Endothelial cell (in vitro differentiated cells): ENCODE measurements around the gene ZSWIM8. TPM values are rescaled to one million over a fixed set of nuclear protein-coding genes. Genes with fewer than 3 reads are reported as not detected.

Experiments
- DNase-seq: peaks from one replicate; pipeline ENCODE4 v3.0.0; 2021; ENCODE audit warnings: low spot score
- H3K27ac Mint-ChIP-seq: one replicate; pipeline ENCODE4 v1.8.0; 2021; ENCODE audit warnings: mixed read lengths, inconsistent platforms; ENCODE audit not compliant: unreplicated experiment
- H3K27me3 Mint-ChIP-seq: one replicate; pipeline ENCODE4 v1.8.0; 2021; ENCODE audit warnings: mild to moderate bottlenecking, moderate library complexity, mixed read lengths, inconsistent platforms; ENCODE audit not compliant: unreplicated experiment
- H3K36me3 Mint-ChIP-seq: one replicate; pipeline ENCODE4 v1.8.0; 2021; ENCODE audit warnings: mild to moderate bottlenecking, low read depth, mixed read lengths, inconsistent platforms; ENCODE audit not compliant: unreplicated experiment
- H3K4me1 Mint-ChIP-seq: one replicate; pipeline ENCODE4 v1.8.0; 2021; ENCODE audit warnings: mild to moderate bottlenecking, mixed read lengths, inconsistent platforms; ENCODE audit not compliant: unreplicated experiment
- H3K4me3 Mint-ChIP-seq: one replicate; pipeline ENCODE4 v1.8.0; 2021; ENCODE audit warnings: mild to moderate bottlenecking, mixed read lengths, inconsistent platforms; ENCODE audit not compliant: unreplicated experiment
- H3K9me3 Mint-ChIP-seq: one replicate; pipeline ENCODE4 v1.8.0; 2021; ENCODE audit warnings: mixed read lengths, inconsistent platforms; ENCODE audit not compliant: unreplicated experiment
- total RNA-seq: library from RNA; stranded (reverse); fragmentation: NEBNext Ultra II Directional; extraction: Animal tissue kit (Norgen Biotek cat#: 25700); gene quantifications from one replicate; pipeline ENCODE4 v1.2.1, GENCODE V29; 2021; ENCODE audit not compliant: unreplicated experiment
- TF ChIP-seq, protein P1 (sequence below): fragments of 200-600 bp; sonication (generic); IDR thresholded peaks from one replicate; pipeline ENCODE4 v1.5.0; 2021; ENCODE audit warnings: antibody characterized with exemption; ENCODE audit not compliant: unreplicated experiment

ZSWIM8 gene
- total RNA-seq, 1 donor from 2014 or later = 176 TPM

GRCh38 chr10:73765066-73765465, 20.3 kb upstream of the ZSWIM8 start:
- no peaks in the 10 kb centered on the region for H3K9me3 Mint-ChIP-seq
- TF ChIP-seq, protein P1, sequence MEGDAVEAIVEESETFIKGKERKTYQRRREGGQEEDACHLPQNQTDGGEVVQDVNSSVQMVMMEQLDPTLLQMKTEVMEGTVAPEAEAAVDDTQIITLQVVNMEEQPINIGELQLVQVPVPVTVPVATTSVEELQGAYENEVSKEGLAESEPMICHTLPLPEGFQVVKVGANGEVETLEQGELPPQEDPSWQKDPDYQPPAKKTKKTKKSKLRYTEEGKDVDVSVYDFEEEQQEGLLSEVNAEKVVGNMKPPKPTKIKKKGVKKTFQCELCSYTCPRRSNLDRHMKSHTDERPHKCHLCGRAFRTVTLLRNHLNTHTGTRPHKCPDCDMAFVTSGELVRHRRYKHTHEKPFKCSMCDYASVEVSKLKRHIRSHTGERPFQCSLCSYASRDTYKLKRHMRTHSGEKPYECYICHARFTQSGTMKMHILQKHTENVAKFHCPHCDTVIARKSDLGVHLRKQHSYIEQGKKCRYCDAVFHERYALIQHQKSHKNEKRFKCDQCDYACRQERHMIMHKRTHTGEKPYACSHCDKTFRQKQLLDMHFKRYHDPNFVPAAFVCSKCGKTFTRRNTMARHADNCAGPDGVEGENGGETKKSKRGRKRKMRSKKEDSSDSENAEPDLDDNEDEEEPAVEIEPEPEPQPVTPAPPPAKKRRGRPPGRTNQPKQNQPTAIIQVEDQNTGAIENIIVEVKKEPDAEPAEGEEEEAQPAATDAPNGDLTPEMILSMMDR = no peak
- DNase-seq = no peak
- peaks cover 19% of the 10 kb centered on the region for H3K27me3 Mint-ChIP-seq
- H3K27ac Mint-ChIP-seq = no peak overlapping the region
- peaks cover 81% of the 10 kb centered on the region for H3K36me3 Mint-ChIP-seq
- H3K4me3 Mint-ChIP-seq = peak overlapping the region; percentile 10
- H3K4me1 Mint-ChIP-seq = peaks cover 14% of the 10 kb centered on the region

- TF ChIP-seq, protein P1 = no peak
- Mint-ChIP-seq H3K9me3 (no peaks in the 10 kb centered on the region), H3K27me3 (peaks cover 26% of the 10 kb centered on the region), H3K27ac (no peak overlapping the region), H3K4me3 (peak overlapping the region; percentile 52), H3K4me1 (peaks cover 36% of the 10 kb centered on the region), H3K36me3 (peaks cover 67% of the 10 kb centered on the region)
- DNase-seq = no peak
Measured at GRCh38 chr10:73768881-73769280, 16.5 kb upstream of the ZSWIM8 start.

DNA sequence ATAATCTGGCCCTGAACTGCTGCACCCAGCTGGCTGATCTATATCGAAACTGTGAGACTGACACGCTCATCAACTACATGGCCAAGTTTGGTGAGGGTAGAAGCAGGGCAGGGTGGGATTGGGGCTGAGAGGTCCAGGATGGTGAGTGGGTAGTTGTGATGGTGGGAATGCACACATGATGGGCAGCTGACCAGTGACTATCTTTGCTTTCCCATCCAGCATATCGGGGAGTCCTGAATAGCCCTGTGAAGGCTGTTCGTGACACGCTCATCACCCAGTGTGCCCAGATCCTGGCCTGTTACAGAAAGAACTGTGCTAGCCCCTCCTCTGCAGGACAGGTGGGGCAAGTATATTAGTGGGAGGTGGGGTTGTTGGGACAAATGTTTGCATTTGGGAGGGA, 16.0 kb upstream of the ZSWIM8 start:
- peaks cover 26% of the 10 kb centered on the region for H3K27me3 Mint-ChIP-seq
- TF ChIP-seq, protein P1 = no peak
- peaks cover 70% of the 10 kb centered on the region for H3K36me3 Mint-ChIP-seq
- no peak for DNase-seq
- no peak overlapping the region for H3K4me3 Mint-ChIP-seq
- H3K4me1 Mint-ChIP-seq = peaks cover 40% of the 10 kb centered on the region
- H3K27ac Mint-ChIP-seq = no peak overlapping the region
- H3K9me3 Mint-ChIP-seq = no peaks in the 10 kb centered on the region

GRCh38 chr10:73771722-73772280, 13.6 kb upstream of the ZSWIM8 start:
- Mint-ChIP-seq H3K4me3 (peak overlapping the region; percentile 97), H3K27me3 (peaks cover 23% of the 10 kb centered on the region), H3K4me1 (peaks cover 43% of the 10 kb centered on the region), H3K9me3 (no peaks in the 10 kb centered on the region), H3K36me3 (peaks cover 61% of the 10 kb centered on the region), H3K27ac (peak overlapping the region; percentile 72)
- TF ChIP-seq, protein P1 = no peak
- peak; percentile 91 for DNase-seq

DNA sequence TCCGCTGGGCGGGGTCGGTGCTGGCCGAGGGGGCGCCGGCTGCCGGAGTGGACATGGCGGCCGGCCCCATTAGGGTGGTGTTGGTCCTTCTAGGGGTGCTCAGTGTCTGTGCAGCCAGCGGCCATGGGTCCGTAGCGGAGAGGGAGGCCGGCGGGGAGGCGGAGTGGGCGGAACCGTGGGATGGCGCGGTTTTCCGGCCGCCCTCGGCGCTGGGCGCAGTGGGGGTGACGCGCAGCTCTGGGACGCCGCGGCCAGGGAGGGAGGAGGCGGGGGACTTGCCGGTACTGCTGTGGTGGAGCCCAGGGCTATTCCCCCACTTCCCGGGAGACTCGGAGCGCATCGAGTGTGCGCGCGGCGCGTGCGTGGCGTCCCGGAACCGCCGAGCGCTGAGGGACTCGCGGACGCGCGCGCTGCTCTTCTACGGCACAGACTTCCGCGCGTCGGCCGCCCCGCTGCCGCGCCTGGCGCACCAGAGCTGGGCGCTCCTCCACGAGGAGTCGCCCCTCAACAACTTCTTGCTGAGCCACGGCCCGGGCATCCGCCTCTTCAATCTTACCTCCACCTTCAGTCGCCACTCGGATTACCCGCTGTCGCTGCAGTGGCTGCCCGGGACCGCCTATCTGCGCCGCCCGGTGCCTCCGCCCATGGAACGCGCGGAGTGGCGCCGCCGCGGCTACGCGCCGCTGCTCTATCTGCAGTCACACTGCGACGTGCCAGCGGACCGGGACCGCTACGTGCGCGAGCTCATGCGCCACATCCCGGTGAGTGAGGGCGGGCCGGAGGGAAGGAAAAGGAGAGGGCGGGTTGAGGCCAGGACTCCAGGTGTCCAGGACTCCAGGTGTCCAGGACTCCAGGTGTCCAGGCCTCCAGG, 12.9 kb upstream of the ZSWIM8 start:
- H3K27ac Mint-ChIP-seq = peak overlapping the region; percentile 42
- peaks cover 62% of the 10 kb centered on the region for H3K36me3 Mint-ChIP-seq
- TF ChIP-seq, protein P1 = no peak
- peaks cover 23% of the 10 kb centered on the region for H3K27me3 Mint-ChIP-seq
- H3K4me1 Mint-ChIP-seq = peaks cover 41% of the 10 kb centered on the region
- no peaks in the 10 kb centered on the region for H3K9me3 Mint-ChIP-seq
- peak; percentile 62 for DNase-seq
- H3K4me3 Mint-ChIP-seq = peak overlapping the region; percentile 97
